Myocyte (in vitro differentiated cells): Measurements from ENCODE around the gene FGF14. TPM values are rescaled to one million over a fixed set of nuclear protein-coding genes. Genes with fewer than 3 reads are reported as not detected.

Experiments
- DNase-seq: peaks from one replicate; pipeline ENCODE4 v3.0.0-alpha.2; 2012; ENCODE audit warnings: low read depth
- total RNA-seq: library from RNA; depleted of rRNA; stranded (reverse); fragments of >200 nt; gene quantifications from 2 replicates; pipeline ENCODE4 v1.2.3, GENCODE V29; 2014

The FGF14 gene
- total RNA-seq, 1 donor from 2014 or later: not detected

DNA sequence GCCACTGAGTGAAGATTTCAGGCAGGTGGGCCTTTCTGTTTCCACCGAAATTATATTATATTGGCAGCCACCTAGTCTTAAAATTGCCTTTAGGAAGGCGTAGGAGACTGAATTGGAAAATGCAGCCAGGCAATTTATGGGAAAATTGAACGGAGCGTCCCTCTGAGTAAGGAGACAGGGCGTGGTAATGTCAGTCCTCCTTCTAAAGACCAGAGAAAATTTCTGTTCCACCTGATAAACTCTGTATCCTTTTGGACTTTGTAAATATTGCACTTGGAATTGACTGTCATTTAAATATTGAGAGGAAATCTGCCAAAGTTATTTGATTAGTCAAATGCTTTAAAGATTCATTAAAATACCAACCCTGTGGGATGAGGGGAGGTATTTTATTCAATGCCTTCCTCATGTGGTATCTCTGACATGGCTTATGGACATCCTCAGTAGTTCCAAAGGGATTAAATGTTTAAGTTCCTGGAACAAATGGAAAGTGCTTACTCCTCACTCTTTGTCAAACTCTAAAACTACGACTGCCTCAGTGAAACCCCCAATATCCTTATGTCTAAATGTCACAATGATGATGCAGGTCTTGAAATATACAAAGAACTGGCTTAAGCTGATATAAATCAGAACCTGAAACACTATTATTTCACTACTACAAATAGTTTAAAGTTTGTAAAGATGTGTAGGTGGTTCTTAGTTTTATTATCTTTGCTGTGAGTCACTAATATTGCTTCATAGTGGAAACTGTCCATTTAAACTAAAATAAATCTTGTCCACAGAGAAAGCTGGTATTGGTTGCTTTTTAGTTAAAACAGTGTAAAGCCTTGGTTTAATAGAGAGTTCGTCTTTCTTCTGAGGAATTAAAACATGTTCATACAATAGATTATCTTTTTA, 203.2 kb downstream of the FGF14 start:
- DNase-seq: no peak

DNA sequence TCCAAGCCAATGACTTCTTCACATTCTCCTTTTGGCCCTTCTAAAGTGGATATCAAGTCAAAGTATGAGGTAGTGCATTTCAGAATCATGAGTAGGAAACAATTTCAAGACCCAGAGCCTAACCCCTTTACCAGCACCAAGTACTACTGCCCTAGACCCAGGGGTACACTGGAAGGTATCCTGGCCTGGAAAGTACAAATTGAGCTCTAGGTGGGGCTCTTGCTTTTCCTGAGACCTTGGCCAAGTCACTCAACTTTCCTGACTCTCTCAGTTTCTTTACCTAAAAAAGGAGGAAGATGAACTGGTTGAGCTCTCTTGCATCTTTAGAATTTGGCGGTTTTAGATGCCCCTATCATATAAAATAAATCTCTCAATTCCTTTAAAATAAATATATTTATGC, 204.7 kb downstream of the FGF14 start:
- DNase-seq: no peak

DNA sequence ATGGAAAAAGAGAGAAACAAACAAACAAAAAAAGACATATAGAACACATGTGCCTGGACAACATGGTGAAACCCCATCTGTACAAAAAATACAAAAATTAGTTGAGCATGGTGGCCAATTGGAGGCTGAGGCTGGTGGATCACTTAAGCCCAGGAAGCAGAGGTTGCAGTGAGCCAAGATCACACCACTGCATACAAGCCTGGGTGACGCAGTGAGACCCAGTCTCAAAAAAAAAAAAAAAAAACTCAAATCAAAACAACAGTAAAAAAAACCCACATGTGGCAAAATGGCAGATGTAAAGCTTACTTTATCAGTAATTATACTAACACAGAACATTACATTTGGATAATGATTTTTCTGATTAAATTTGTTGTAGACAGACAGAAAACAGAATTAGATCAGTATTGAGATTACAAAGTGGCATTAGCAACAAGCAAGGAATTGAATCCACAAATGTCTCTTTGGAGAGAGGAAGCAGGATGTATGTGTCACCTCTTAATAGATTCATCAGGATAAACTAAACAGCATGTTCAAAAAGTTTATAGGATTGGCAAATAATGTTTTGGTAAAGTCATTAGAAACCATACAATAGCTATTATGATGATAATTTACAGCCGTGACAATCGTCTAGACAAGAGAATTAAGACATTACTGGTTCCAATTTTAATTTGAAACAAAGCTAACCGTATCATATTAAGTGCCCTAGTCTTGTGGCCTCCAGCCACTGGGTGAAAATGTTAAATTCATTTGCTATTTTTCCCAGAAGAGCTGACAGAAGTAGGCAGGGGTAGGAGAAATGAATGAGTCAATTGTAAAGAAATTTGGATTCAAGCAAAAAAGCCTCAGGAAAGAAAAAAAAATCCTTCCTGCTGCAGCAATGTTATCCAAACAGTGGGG, 206.0 kb downstream of the FGF14 start:
- DNase-seq: no peak

DNA sequence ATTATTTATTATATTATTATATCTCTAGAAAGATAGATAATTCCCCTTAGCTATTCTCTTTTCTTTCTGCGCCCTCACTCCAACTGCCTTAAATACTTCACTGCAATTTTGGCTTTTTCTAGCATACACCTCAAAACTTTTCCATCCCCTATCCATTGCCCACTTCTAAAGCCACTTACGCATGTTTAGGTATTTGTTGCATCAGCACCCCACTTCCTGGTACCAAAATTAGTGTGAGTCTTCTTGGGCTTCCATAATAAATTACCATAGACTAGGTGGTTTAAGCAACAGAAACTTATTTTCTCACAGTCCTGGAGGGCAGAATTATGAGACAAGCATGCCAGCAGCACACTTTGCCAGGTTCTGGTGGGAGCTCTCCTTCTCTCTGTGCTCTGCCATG, 209.0 kb downstream of the FGF14 start:
- DNase-seq: no peak

DNA sequence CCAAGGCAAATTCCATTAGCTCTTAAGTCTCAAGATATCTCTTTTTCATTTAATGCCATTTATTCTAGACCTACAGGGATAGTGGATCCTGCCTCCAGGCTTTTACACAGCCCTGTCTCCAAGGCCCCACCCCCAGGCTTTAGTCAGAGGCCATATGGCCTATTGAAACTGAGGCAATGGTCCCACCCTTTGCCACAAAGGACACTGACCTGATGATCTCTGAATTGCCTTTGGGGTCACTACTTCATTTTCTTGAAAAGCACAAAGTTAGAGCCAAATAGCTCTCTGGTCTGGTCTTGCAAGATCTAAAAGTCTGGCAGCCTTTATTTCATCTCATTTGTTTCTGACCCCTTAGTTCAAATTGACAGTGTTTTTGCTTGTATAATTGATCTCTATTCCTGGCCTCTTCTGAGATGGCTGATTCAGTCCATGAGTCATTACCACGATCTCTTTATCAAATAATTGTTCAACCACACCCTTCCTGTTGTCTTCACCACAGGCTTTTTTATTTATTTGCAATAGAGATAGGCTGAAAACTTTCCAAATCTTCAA, 209.8 kb downstream of the FGF14 start:
- peak; percentile 1 for DNase-seq

DNA sequence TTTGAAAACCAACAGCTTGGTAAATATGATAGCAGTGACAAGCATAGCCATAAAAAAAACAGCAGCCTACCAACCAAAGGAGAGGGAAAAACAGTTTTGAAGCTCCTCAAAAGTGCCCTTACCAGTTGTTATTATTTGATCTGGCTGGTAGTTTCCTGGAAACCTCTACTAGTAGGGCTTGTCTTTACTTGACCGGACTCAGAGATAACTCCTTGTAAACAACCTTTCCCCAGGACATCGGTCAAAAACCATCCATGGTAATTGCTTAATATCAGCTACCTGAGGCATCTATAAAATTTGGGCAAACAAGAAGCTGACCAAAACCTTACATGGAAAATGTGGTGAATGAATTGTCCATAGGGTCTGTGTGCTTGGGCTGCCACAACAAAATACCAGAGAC, 210.9 kb downstream of the FGF14 start:
- no peak for DNase-seq

DNA sequence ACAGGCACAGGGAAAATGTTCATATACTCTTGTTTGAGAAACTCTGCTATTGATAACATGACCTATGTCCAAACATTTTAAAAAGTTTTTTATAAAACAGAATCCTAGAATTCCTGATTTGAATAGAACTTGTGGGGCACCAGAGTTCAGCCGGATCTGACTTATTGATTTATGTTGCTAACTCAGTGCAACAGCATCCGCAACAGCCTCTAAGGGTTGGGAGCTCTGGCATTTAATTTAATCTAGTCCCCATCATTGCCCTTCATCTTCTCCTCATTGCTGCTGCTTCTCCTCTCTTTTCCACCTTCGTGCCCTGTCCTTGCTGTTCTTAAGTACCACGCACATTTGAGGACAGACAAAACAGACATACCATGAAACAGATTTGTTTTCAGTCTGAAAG, 214.5 kb downstream of the FGF14 start:
- no peak for DNase-seq

DNA sequence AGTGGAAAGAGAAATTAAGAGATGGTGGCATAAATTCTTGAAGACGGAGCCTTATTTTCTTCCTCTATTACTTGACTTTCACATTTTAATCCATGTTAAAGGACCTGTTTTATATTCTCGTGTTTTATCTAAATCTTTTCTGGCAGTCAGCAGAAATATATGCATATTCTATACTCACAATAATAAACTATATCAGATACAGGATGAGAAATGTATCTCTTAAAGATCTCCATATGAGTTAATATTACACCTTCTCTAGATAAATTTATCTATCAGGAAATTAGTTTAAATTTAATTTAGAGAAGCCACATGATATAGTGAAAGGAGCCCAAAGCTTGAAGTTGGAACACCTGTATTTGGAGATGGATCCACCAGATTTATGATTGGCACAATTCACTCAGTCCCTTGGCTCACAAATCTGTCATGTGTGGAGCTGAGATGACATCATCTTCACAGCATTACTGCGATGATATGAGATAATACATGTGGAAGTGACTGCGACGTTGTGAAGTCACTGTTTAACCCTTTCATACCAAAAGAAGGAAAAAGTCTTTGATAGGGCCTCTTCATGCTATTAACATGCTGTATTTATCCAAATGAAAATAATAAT, 216.4 kb downstream of the FGF14 start:
- no peak for DNase-seq

DNA sequence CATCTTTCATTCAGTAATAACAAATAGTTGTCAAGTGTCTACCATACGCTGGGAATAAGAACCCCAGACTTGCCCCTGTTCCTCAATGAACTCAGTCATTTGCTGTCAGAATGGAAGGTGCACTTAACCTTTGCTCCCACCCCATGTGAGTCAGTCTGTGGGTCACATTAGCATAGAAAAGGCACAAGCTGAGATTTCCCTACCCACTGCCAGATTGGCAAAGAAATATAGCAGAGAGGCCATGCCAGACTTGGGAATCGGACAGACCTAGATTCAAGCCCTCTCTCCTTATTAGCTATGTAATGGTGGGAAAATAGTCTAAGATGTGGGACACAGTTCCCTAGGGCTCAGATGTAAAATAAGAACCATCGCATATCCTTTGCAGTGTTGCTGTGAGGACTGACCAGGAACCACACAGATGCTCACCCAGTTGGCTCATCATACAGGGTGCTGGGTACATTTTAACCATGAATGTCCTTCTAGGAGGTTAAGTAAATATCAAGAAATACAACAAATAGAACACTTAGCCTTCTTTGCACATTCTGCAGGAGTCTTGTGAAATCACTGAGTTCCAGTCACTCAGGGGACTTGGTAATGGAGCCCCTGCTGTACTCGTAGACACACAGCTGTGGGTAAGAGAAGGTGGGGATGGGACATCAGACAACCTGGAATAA, 218.2 kb downstream of the FGF14 start:
- DNase-seq: no peak

DNA sequence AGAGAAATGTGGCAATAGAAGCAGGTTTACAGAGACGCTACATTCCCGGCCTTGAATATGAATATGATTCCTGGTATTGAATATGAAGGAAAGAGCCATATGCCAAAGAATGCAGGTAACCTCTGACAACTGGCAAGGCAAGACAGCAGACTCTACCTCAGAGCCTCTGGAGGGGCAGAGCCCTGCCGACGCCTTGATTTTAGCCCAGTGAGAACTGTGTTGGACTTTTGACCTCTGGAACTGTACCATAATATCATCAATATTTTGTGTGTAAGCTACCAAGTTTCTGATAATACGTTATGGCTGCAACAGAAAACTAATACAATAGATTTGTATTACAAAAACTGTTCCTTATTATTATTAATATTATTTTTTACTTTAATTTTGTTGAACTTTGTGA, 219.7 kb downstream of the FGF14 start:
- DNase-seq: no peak

DNA sequence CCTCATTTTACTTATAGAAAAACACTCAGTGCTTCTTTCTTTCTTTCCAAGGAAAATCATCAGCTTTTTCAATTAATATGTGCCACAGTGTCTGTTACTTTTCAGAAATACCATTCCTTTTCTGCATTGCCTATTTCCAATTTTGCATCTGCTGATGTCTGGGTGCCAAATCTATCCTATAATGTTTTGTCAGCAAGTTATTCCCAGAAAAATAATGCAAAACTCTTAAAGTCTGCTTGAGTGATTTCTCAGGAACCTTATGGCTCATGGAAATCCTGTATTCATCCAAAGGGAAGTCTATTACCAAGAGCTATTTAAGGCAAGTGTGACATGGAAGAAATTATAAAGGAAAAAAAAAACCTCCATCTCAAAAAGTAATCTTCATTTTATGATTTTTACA, 224.4 kb downstream of the FGF14 start:
- DNase-seq: no peak

DNA sequence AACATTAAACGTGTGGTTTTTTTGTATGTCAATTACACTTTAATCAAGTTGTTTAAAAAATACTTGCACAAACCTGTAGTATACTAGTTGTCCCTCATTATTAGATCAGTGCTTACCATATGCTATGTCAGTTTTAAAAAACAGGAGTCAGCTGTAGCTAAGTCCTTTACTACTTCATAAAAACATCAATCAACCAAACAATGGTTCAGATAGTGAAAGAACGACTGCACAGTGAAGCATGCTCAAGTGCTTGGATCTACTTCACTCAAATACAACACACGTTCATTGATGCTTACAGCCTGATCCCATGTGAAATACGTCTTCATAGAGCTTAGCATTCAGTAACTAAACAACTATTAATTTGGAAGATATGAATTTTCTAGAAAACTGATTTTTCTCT, 225.0 kb downstream of the FGF14 start:
- no peak for DNase-seq

DNA sequence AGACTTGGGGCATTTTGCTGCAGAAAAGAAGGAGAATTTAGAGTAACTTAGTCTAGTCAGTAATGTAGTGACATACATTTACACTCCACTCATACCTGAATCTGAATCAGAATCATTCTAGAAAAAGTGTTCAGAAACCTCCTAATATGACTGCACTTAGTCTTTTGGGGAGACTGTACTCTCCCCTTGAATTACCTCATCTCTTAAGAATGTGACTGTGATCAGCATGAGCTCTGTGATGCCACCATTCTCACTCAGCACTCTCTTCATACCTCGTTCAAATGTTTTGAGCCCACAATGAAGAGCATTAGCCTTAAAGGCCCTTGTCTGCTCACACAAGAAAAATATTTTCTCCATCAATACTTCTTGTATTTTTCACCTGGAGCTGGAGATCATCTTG, 229.4 kb downstream of the FGF14 start:
- no peak for DNase-seq

DNA sequence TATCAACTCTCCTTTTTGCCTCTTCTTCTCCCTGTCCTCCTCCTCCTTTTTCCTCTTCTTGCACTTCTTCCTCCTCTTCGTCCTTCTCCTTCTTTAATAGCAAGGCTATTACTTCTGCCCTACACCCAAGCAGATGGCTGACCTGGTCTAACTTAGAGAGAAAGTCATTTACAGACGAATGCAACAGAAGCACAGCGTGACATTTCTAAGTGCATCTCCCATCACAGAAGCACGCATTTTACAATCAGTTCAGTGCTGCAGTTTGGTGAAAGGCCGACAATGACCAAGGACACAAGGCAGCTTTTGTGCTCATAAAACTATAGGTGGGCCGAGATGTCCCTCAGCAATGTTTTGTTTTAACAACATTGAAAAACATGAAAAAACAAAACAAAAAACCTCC, 231.5 kb downstream of the FGF14 start:
- no peak for DNase-seq

DNA sequence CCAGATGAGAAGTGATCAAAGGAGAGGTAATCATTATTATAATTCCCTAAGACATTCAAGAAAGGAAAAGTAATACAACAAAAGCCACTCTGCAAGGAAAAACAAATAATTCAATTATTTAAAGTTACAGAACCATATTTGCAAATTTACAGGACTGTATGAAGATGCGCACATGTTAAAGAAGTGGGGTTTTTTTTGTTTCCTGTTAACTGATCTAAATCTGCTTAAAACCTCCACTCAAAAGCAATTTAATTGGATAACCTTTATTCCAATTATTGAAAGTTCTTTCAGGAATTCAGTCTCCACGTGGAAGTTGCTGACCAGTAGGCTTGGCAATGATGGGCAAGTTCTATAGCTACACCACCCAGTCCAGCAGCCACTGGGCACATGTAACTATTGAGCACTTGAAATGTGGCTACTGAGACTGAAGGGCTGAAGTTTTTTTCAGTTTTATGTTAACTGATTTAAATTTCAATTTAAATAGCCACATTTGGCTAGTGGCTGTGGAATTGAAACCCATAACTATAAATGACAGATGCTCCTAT, 232.3 kb downstream of the FGF14 start:
- no peak for DNase-seq

DNA sequence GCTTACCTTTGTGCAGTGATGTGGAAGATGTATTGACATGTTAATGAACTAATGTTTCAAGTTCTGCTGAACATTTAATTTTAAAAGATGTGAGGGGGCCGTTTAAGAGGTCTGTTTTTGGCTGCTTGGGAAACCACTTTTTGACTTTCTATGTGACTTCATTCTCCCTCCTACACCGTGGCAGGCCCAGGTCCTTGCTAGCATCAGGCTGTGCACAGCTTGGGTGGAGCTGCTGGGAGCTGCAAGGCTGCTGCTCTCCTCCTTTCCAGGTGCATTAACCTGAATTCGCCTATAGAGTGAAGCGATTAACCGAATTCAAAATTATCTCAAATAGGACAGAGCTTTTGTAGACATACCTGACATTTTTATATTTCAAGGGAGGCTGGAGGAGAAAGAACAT, 249.1 kb downstream of the FGF14 start:
- DNase-seq: no peak

DNA sequence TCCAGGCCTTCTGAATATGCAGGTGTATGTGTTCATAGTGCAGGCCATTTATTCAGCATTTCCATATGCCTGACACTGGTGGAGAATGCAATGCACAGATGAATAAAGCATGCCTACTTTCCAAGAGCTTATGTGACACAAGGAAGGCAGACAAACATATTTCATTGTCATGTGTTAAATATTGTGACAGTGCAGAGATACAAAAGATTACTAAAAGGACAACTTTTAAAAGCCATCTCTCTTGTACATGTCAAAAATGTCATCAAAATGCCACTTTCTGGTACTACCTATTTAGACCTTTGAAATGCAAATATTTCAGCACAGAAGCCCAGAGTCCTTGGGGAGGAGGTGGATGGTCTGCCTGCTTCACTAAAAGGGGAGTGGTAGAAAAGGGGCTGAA, 254.5 kb downstream of the FGF14 start:
- DNase-seq: no peak

DNA sequence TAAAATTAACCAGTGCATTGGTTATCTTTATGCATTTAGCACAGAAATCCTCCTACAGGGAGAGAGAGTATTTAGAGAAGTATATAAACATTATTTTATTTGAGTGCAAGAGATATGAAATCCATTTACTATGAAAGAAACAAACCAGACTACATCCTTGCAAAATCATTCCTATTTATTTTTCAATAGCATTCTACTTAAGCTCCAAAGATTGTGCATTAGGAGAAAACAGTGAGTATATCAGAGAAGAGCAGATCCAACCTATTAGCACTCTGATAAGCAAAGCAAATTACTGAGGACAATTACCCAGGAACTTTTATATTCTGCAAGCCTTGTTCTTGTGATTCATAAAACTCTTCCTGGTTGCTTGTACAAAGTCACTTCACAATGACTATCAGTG, 256.1 kb downstream of the FGF14 start:
- no peak for DNase-seq

DNA sequence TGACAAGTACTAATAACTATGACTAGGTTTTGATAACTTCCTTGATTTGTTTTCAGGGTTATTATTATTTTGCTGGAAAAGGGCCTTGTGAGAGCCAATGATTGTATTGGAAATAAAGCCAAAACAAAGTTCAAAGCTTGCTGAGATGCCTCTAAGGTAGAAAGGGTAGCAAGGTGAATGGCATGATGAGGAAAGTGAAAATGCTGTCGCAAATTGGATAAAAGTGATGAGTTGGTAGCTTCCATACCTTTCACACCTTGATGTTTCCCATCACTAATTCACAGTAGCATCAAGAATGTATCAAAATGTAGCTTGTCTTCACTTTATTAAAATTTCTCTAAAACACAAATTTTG, 259.4 kb downstream of the FGF14 start:
- DNase-seq: no peak

DNA sequence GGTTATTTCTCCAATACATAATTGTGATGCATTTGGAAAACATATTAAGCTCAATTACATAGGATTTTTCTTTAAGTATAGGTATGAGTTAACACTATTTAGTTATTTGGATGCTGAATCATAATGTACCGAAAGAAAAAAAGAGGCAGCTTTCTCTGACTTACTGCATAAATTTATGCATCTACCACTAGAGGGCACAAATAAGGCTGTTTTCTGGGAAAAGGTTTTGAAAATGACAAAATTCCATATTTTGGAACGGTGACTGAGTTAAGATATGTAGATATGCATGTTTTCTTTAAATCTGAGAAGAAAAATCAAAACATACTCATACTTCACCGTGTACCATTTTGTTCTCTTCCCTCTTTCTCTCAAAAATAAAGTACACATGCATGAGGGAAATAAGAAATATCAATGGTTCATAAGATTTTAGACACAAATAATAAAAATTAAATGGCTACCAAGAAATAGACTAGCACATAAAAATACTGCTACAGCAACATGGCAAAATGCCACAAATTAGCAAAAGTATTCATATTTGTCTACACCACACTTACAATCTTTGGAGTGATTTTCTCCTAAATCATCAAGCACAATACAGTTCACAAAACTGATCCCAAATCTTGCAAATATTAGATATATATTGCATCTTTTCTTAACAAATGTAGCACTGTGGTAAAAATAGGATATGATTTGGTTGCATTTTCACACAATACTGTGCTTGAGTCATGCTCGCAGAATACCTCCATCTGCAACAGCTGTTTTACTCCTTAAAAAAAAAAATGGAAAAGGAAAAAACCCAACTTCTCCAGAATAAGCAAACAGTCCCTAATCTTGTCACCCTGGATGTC, 260.0 kb downstream of the FGF14 start:
- peak; percentile 23 for DNase-seq
